Middle frontal gyrus (tissue), 1 donor: ENCODE data around the gene TCEAL1.

ENCODE experiments used
- DNase-seq: peaks from one replicate; pipeline ENCODE4 v3.0.0-alpha.2; 2015; ENCODE audit warnings: low spot score; ENCODE audit errors: extremely low spot score

Gene TCEAL1

DNA sequence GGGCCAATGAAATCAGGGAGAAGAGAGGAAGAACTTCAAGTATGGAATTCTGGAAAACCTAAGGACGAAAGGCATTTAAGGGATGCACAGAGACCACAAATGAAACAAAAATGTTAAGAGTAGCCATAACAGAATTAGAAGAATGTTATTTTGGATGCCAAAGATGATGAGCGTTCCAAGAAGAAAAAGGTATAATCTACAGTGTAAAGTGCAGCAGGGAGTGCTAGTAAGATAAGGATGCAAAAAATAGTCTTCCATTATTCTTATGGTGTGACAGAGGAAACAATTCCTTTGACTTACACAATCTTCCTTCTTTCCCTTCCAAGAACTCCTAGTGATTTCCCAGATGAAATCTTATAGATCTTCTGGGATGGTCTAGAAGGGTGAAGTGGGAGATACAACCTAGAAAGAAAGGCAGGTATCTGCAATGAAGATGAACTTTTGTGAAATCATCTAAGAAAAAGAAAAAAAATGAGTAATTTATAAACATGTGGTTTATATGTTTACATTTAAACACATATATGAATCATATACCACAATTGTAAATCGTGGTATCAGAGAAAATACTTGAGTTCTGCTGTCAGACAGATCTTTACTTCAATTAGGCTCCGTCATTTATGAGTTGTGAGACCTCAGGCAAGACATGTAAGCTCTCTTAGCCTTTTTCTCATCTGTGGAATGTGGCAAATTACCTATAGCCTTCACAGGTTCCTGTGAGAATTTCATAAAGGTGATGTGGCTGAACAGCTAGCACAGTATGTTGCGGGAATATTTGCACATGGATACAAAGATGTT, 49.6 kb downstream of the TCEAL1 start:
- no peak for DNase-seq
